ENCODE results near the gene C6orf120.

DNA sequence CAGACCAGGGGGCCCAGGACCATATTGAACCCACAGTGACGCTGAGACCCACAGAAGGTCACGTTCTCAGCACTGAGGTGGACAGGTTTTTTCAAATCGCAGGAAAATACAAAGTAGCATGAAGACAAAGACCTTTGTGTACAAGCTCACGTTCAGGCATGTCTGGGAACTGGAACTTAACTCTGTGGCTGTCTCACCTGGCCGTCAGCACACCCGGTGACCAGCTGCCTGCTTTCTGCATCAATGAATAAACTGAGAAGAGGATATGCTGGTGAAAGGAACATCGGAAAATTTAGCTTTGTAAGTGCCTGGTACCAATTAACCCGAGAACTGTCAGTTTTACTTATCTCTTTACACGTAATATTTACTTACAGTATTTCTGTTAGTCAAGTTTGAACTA lies 36.6 kb upstream of the C6orf120 start:
- TF ChIP-seq, protein P1, sequence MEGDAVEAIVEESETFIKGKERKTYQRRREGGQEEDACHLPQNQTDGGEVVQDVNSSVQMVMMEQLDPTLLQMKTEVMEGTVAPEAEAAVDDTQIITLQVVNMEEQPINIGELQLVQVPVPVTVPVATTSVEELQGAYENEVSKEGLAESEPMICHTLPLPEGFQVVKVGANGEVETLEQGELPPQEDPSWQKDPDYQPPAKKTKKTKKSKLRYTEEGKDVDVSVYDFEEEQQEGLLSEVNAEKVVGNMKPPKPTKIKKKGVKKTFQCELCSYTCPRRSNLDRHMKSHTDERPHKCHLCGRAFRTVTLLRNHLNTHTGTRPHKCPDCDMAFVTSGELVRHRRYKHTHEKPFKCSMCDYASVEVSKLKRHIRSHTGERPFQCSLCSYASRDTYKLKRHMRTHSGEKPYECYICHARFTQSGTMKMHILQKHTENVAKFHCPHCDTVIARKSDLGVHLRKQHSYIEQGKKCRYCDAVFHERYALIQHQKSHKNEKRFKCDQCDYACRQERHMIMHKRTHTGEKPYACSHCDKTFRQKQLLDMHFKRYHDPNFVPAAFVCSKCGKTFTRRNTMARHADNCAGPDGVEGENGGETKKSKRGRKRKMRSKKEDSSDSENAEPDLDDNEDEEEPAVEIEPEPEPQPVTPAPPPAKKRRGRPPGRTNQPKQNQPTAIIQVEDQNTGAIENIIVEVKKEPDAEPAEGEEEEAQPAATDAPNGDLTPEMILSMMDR (IDR thresholded peaks at IDR 0.05): no peak
- TF ChIP-seq POLR2A (IDR thresholded peaks at IDR 0.05): no peak
